DMS79 treated with DMSO at 0.1 percent for 48 hours (cell line): Measurements from ENCODE around the gene MED16.
"Not testable (repeated sequence)": the region's sequence is repeated elsewhere in the genome, so short reads cannot be mapped to it uniquely, and the experiment has no call there.

Experiments
- DNase-seq: peaks from one replicate; lab custom pipeline; 2025; lab: John Stamatoyannopoulos, UW

The MED16 gene

DNA sequence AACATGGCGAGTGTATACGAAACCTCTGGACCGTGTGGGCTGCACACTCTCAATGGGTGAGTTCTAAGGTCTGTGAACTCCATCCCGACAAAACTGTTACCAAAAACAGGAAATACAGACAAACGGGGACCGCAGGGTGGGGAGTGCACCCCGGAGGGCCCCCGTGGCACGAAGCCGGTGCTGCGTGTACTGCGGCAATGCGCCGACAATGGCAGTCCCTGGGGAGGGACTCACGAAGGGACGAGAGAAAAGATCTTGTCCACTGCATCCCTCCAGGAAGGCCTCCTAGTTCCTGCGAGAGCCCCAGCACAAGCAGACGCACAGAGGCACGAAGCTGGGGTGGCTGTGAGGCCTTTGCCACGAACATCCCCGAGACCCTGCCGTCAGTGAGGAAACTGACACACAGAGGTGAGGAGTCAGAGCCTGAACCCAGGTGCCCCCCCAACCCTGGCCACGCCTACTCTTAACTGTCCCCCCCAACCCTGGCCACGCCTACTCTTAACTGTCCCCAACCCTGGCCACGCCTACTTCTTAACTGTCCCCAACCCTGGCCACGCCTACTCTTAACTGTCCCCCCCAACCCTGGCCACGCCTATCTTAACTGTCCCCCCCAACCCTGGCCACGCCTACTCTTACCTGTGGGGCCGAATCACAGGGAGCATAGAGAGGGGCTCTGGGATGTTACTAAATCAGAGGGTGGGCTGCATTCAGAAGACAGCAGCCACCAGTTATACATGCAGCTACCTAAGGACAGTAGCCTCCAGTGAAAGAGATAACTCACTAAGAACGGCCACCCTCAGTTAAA is 4.2 kb downstream of the MED16 start:
- no peak for DNase-seq

DNA sequence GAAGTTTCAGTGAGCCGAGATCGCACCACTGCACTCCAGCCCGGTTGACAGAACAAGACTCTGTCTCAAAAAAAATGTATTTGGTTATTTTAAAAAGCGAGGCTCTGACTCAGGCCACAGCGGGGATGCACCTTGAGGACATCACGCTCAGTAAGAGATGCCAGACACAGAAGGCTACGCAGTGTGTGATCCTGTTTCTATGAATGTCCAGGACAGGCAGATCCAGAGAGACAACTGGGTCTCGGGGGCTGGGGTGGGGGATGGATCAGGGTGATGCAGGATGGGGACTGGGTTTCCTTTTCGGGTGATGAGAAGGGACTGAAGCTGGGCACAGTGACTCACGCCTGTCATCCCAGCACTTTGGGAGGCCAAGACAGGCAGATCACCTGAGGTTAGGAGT is 5.4 kb downstream of the MED16 start:
- no peak for DNase-seq

DNA sequence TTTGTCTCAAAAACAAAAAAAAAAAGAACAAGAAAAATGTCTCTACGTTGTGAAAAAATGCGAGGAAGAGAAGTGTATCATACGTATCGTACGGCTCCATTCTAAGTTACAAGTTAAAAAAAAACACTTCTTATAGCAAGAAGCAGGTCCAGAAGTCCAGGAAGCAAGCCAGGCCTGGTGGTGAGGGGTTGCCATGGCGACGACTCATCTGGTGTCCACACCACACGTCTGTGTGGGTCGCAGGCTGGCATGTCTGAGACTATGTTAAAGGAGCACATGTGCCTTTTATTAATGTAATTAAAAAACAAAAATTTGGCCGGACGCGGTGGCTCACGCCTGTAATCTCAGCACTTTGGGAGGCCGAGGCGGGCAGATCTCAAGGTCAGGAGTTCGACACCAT is 5.9 kb downstream of the MED16 start:
- no peak for DNase-seq

DNA sequence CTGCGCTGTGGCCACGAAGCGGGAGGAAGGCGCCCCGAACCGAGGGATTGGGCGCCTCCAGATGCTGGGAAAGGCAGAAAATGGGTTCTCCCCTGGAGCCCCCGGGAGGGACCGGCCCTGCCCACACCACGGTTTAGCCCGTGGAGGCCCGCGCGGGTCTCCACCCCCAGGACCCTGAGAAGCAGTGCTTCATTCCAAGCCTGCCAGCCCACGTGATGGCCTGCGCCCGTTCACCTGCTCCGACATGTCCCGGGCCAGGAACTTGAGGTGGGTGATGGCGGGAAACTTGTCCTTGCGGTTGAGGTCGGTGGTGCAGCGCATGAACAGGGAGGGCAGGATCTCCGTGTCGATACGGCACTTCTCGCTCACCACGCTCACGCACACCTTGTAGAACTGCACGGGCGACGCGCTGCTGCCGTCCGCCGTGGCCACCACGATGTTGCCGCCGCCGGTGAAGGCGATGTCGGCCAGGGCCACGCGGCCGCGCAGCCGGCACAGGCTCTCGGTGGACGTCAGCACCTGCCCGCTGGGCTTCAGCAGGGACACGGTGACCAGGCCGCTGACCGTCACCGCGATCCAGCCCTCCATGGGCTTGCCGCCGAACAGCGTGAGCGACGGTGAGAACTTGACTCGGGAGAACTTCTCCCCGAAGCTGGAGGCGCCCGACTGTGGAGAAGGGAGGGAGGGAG is 7.3 kb downstream of the MED16 start:
- no peak for DNase-seq

DNA sequence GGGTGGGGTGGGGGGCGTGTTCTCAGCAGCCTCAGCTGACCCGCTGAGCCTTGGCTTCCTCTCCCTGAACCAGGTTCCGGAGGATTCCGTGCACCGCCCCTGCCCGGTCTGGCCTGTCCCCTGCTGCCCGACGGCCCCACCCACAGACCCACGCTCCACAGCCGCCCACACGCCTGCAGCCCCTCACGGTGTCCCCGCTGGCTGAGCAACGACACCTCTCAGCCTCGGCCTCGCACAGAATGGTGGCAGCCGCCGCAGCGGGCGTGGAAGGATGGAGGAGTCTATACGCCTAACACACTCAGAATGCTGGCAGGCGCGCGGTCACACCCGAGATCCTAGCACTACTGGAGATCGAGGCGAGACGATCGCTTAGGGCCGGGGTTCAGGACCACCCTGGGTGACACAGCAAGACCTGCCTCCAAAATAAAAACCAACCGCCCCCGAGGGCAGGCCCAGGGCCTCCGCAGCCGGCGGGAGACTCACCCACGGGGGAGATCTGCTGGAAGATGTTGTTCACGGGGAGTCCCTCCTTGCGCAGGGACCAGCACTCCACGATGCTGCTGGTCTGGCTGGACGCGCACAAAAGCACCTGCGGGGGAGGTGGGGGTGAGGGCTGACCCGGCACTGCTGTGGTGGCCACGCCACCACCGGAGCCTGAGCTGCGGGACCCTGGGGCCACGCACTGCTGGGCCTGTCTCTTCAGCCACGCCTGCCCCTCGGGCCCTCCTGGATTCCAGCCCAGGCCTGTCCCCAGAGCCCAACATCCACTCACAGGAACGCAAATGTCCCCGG is 8.4 kb downstream of the MED16 start:
- DNase-seq, result no peak

DNA sequence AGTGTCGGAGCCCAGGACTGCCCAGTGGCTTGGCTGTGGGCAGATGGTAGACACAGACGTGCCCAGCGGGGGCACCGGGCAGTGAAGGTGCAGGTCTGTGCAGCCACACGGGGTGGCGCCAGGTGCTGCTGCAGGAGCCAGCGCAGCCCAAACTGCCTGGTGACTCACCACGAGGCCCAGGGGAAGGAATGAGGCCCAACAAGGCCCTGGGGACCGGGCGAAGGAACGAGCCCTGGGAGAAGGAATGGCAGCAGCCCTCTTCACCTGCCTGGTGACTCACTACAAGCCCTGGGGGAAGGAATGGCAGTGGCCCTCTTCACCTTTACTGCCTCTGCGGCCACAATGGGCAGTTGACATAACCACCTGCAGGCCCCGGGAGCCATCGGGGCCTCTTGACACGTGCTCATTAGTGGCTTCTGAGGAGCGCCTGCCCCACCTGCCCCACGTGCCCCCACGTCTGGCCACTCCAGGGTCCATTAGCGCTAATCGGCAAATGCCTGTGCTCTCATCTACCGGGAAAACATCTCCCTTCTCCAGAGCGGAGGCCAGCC is 9.3 kb downstream of the MED16 start:
- peak; percentile 84 for DNase-seq

DNA sequence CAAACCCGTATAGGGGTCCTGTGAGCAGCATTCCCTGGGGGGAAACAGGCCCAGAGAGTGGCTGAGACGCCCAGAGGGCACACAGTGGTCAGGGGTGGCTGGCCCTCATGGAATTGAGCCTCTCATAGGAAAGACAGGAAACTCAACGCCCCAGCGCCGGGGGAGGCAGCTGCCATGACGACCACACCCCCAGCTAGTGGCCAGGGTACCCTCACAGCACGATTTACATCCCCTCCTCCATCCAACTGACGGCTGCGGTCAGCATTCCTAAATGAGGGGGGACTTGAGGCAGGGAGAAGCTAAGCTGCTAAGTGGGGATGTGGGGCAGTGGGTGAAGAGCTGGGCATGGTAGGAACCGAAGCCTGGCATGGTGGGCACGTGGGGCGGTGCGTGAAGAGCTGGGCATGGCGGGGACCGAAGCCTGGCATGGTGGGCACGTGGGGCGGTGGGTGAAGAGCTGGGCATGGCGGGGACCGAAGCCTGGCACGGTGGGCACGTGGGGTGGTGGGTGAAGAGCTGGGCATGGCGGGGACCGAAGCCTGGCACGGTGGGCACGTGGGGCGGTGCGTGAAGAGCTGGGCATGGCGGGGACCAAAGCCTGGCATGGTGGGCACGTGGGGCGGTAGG is 10.0 kb downstream of the MED16 start:
- no peak for DNase-seq

DNA sequence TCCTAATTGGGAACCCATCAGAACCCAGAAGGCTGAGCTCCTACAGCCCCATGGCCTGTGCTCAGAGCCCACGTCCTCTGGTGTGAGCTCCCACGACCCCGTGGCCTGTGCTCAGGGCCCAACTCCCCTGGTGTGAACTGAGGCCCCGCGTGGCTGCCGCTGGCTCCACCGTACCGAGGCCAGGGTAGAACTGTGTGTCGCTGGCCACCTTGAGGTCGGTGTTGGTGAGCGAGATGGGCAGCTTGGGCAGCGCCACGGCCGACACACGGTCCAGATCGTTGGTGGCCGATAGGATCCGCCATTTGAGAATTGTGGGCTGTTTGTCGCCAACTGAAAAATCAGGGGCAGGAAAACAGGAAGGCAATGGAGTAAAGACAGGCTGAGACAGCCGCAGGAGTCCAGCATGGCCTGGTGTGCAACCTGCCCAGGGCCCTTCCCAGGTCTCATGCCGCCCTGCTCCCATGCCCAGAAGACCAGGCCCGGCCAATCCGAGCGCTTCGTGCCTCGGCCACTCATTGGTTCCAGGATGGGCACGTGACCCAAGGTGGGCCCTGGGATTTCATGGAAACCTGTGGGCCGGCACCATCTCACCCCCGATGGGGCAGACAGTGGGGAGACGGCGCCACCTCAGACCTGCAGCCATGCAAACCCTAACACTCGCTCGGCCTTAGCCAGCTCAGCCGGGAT is 11.5 kb downstream of the MED16 start:
- DNase-seq, result no peak

DNA sequence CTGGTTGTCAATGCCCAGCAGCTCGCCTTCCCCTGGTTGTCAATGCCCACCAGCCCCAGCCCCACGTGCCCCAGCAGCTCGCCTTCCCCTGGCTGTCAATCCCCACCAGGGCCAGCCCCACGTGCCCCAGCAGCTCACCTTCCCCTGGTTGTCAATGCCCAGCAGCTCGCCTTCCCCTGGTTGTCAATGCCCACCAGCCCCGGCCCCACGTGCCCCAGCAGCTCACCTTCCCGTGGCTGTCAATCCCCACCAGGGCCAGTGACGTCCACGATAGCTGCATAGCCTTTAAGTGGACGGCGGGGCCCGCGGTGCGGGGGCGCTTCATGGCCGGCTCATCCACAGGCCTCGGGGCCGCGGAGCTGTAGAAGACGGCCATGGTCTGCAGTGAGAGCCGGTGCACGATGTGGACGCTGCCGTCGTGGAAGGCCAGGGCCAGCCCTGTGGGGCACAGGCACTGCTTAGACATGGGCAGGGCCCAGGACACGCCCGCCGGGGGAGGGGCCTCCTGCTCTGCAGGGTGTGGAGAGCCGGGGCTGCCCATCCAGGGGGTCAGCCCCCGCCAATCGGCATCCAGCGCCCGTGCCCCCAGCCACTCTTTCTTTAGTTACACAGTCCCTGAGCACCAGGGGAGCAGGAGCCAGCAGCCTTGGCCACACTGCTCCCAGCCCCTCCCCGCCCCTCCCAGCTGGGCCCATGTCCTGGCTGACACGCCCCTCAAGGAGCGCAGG is 13.1 kb downstream of the MED16 start:
- DNase-seq, result no peak

DNA sequence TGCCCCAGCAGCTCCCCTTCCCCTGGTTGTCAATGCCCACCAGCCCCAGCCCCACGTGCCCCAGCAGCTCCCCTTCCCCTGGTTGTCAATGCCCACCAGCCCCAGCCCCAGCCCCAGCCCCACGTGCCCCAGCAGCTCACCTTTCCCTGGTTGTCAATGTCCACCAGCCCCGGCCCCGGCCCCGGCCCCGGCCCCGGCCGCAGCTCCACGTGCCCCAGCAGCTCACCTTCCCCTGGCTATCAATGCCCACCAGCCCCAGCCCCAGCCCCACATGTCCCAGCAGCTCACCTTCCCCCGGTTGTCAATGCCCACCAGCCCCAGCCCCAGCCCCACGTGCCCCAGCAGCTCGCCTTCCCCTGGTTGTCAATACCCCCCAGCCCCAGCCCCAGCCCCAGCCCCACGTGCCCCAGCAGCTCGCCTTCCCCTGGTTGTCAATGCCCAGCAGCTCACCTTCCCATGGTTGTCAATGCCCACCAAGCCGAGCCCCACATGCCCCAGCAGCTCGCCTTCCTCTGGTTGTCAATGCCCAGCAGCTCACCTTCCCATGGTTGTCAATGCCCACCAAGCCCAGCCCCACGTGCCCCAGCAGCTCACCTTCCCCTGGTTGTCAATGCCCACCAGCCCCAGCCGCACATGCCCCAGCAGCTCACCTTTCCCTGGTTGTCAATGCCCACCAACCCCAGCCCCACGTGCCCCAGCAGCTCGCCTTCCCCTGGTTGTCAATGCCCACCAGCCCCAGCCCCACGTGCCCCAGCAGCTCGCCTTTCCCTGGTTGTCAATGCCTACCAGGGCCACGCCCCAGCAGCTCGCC is 14.0 kb downstream of the MED16 start:
- DNase-seq, result not testable (repeated sequence)

DNA sequence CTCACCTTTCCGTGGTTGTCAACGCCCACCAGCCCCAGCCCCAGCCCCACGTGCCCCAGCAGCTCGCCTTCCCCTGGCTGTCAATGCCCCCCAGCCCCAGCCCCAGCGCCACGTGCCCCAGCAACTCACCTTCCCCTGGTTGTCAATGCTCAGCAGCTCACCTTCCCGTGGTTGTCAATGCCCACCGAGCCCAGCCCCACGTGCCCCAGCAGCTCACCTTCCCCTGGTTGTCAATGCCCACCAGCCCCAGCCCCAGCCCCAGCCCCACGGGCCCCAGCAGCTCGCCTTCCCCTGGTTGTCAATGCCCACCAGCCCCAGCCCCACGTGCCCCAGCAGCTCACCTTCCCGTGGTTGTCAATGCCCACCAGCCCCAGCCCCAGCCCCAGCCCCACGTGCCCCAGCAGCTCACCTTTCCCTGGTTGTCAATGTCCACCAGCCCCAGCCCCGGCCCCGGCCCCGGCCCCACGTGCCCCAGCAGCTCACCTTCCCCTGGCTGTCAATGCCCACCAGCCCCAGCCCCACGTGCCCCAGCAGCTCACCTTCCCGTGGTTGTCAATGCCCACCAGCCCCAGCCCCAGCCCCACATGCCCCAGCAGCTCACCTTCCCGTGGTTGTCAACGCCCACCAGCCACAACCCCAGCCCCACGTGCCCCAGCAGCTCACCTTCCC is 14.9 kb downstream of the MED16 start:
- DNase-seq, result not testable (repeated sequence)

DNA sequence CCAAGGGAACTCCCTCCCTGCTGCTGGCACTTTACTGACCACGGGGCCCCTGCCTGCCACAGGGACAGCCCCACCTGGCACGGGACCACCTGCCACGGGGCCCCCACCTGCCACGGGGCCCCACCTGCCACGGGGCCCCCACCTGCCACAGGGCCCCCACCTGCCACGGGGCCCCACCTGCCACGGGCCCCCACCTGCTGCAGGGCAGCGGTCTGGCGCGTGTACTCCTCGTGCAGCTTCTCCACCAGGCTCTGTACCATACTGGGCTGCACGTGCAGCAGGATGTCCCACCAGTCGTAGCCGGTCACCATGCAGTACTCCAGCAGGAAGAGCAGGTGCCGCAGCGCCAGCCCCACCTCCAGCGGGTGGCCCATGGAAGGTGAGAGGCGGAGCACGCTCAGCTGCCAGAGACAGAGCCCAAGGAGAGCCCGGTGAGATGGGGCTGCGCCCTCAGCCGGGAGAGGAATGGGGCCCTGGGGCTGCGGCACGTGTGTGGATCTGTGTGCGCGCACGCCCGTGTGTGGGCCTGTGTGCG is 16.1 kb downstream of the MED16 start:
- no peak for DNase-seq

DNA sequence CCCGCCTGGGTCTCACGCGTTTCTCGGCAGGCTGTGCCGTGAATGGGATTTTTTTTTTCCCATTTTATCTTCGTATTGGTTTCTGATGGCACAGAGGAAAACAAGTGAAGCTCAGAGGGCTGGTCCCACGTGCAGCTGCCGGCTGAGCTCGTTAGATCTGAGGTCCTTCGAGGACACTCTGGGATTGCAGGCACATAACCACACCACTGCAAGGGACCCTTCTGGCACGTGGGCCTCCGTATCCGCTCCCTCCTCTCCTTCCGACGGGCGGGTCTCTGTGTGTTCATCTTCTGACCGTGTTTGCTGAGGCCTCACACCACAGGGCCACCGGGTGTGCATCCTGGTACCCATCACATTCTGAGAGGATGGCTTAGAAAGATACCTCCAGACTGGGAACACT is 16.9 kb downstream of the MED16 start:
- no peak for DNase-seq

DNA sequence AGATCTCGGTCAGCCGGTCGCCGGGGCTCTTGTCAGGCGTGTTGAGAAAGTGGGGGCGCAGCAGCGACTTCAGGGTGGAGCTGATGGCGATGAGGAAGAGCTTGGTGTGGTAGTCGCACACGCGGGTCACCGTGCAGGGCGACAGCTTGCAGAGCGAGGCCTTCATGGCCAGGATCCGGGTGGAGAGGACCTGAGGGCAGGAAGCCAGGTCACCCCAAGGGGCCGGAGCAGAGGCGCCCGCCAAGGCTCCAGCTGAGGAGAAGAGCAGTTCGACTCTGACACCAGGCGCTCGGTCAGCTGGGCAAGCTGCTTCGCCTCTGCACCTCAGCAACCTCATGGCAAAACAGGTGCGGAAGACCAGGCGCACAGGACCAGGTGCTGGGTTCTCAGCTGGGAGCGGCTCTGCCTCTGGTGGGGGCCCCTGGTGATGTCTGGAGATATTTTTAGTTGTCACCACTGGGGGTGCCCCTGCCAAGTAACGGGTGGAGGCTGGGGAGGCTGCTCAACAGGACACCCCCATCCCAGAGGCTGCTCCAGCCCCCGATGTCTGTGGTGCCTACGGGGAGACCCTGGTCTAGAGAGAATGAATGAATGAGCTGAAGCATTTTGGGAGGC is 17.6 kb downstream of the MED16 start:
- DNase-seq, result no peak

DNA sequence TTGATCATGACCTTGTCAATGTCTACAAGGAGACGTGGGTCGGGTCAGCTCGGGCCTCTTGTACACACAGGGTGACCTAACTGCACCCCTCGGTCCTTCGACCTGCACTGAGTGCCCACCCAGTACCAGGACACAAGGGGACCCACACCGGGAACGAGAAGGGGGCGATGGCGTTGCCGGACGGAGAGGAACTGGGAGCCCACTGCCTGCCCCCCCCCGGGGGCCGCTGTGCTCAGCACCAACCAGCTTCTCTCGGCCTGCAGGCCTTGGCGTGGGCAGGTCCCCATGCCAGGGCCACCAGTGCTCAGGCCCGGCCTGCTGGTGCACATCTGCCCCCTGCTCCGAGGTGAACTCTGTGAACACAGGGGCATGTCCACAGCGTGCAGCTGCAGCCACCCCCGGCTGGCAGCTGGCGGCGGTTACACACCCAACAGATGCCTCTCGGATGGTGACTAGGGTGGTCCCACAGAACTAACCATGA is 19.4 kb downstream of the MED16 start:
- DNase-seq, result no peak

DNA sequence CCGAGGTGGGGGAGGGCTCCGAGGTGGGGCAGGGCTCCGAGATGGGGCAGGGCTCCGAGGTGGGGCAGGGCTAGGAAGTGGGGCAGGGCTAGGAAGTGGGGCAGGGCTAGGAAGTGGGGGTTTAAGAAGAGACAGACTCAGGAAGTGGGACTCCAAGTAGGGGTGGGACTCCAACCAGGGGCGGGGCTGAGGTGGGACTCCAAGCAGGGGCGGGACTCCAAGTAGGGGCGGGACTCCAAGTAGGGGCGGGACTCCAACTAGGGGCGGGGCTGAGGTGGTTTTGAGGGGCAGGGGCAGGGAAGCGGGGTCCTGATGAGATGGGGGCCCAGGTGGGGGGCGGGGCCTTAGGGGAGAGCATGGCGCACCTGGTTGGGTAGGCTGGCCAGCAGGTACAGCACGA is 19.9 kb downstream of the MED16 start:
- no peak for DNase-seq

DNA sequence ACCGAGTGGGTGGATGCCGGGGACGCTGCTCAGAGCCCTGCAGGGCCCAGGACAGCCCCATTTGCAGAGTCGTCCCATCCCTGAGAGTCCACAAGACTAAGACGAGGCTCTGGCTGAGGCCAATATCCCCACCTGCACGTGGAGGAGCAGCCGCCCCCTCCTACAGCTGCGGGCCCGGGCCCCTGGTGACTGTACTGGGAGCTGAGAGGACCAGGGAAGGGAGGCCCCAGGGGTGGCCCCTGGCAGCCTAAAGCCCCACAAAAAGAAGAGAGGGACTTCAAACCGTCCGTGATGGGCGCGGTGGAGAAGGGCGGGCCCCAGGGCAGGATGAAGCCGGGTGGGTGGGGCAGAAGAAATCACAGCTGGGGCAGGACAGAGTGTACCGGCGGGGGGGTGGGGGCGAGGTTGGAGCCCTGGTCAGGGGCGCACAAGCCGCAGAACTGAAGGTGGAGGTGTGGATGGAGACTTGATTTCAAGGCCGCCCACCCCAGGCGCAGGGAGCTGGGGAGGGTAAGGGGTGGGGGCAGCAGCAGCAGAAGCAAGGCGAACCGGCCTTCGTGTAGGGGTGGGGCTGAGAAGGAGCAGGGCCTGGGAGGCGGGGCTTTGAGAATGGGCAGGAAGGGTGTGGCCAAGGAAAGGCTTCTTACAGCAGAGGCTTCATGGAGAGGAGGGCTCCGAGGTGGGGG is 20.6 kb downstream of the MED16 start:
- DNase-seq, result no peak
